HG03565 (cell line): ENCODE data around the gene TRIM26.
"Not testable (repeated sequence)": the region's sequence is repeated elsewhere in the genome, so short reads cannot be mapped to it uniquely, and the experiment has no call there.

Experiments used
- ATAC-seq: cut with Tn5 transposase; IDR thresholded peaks from one replicate; pipeline ENCODE4 v1.9.1; 2021; ENCODE audit warnings: mild to moderate bottlenecking, moderate library complexity; ENCODE audit not compliant: unreplicated experiment

TRIM26 gene

GRCh38 chr6:30154709-30155519 lies 58.3 kb downstream of the TRIM26 start:
- ATAC-seq: no peak

DNA sequence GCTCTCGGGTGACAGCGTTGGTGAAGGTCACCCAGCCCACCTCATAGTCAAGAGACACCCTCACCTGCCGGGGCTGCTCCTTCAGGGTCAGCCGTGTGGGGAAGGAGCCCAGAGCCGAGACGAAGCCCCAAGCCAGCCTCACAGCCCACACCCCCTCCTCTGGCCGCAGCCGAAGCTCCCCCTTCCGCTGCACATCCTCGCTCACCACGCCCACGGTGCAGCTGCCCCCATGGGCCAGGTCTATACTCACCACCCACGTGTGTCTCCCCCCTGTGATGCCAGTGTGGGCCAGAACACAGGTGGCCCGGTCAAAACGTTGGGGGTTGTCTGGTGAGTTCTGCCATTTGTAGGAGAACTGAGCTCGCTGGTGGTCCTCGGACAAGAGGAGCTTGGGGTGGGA lies 59.1 kb downstream of the TRIM26 start:
- ATAC-seq: no peak

- no peak for ATAC-seq
Measured at GRCh38 chr6:30152910-30153610, 60.1 kb downstream of the TRIM26 start.

GRCh38 chr6:30152016-30152673 lies 61.1 kb downstream of the TRIM26 start:
- no peak for ATAC-seq

GRCh38 chr6:30151580-30151979 lies 61.6 kb downstream of the TRIM26 start:
- no peak for ATAC-seq

GRCh38 chr6:30150671-30151395 lies 62.4 kb downstream of the TRIM26 start:
- ATAC-seq: no peak

- ATAC-seq: no peak
Measured at GRCh38 chr6:30149858-30150550, 63.2 kb downstream of the TRIM26 start.

- no peak for ATAC-seq
Measured at GRCh38 chr6:30149234-30149633, 64.0 kb downstream of the TRIM26 start.

DNA sequence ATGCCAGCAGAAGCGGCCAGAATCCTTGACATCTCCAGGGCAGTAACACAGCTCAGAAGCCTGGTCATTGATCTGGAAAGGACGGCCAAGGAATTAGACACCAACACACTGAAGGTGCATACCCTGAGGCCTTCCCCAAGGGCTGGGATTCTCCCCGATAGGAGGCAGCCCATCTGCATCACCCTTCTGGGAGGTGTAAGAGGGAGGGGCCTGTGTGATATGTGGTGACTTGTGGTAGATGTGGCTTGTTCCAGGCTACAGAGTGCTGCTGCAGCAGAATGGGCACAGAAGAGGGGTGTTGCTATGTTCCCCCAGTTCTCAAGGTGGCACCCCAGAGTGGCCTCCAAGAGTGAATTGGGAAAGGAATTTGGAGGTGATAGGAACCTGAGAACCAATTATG lies 66.1 kb downstream of the TRIM26 start:
- ATAC-seq: no peak

GRCh38 chr6:30145818-30146217 lies 67.4 kb downstream of the TRIM26 start:
- ATAC-seq: no peak

DNA sequence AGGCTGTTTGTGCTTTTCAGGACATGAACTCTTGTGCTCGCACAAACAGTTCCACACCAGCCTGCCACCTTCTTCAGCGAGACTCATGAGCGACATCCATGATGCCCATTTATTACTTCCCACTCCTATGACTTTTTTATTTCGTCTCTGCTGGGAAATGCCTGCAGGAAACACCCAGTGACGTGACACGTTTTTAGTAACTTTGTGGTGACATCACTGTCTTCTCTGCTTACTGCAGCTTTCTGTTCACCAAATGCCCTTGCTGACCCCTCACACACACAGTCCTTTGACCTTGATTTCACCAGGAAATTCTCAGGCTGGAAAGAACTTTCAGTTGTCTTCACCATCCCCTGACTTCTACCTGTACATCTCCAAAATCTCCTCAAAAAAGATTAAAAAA lies 68.4 kb downstream of the TRIM26 start:
- no peak for ATAC-seq

DNA sequence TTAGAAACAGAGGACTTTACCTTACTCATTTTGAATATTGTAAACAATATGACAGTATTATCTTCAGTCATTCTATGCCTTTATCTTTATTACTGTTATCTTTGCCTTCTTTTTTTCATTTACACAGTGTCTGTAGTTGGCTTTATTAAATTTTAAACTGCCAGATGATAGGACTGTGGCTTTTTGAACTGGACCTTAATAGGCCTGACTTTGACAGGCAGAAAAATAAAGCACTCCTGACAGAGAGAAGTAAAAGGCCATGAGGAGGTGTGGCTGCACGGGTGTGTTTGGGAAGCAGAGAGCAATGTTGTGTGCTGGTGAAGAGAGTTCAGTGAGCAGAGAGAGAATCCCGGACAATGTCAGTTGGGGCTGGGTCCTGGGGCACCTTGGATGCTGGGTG lies 69.4 kb downstream of the TRIM26 start:
- ATAC-seq: no peak

- no peak for ATAC-seq
Measured at GRCh38 chr6:30142665-30143064, 70.5 kb downstream of the TRIM26 start.

DNA sequence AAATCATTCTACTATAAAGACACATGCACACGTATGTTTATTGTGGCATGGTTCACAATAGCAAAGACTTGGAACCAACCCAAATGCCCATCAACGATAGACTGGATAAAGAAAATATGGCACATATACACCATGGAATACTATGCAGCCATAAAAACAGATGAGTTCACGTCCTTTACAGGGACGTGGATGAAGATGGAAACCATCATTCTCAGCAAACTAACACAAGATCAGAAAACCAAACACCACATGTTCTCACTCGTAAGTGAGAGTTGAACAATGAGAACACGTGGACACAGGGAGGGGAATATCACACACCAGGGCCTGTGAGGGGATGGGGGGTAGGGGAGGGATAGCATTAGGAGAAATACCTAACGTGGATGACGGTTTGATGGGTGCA lies 73.0 kb downstream of the TRIM26 start:
- ATAC-seq: not testable (repeated sequence)

GRCh38 chr6:30136570-30137286 lies 76.5 kb downstream of the TRIM26 start:
- ATAC-seq: no peak

- ATAC-seq: no peak
Measured at GRCh38 chr6:30135757-30136156, 77.4 kb downstream of the TRIM26 start, which contains the start of gene TRIM40. TRIM40 (plus strand) TSS chr6:30136140; CDS start chr6:30137037, 897 bp downstream.

GRCh38 chr6:30135147-30135546 lies 78.1 kb downstream of the TRIM26 start:
- ATAC-seq: no peak
